Liver (tissue), 9 donors: Measurements from ENCODE around the gene COQ7. TPM values are rescaled to one million over a fixed set of nuclear protein-coding genes. Genes with fewer than 3 reads are reported as not detected.

ENCODE experiments used
- DNase-seq: peaks from one replicate; pipeline ENCODE4 v3.0.0-alpha.2; 2017; ENCODE audit warnings: low spot score
- H3K27ac ChIP-seq, 2 donors: one replicate each; pipeline ENCODE4 v1.7.0; 2013; ENCODE audit warnings: inconsistent platforms in 2 of 2, low read length in 2 of 2, control low read depth in 1 of 2, low read depth in 1 of 2, mild to moderate bottlenecking in 1 of 2
- H3K27me3 ChIP-seq, 4 donors: one replicate each; pipeline versions ENCODE4 v1.6.1 to v1.7.0; 2013; ENCODE audit warnings: low read length in 3 of 4, inconsistent platforms in 1 of 4, mild to moderate bottlenecking in 1 of 4, moderate library complexity in 1 of 4; ENCODE audit not compliant: control insufficient read depth in 4 of 4, insufficient read depth in 4 of 4
- H3K36me3 ChIP-seq, 4 donors: one replicate each; pipeline versions ENCODE4 v1.6.1 to v1.7.0; 2013; ENCODE audit warnings: low read length in 3 of 4, mild to moderate bottlenecking in 3 of 4, low read depth in 1 of 4, moderate library complexity in 1 of 4; ENCODE audit not compliant: control insufficient read depth in 4 of 4, insufficient read depth in 3 of 4
- H3K4me1 ChIP-seq, 4 donors: one replicate each; pipeline versions ENCODE4 v1.6.1 to v1.7.0; 2013; ENCODE audit warnings: low read length in 3 of 4, mild to moderate bottlenecking in 3 of 4, moderate library complexity in 1 of 4; ENCODE audit not compliant: control insufficient read depth in 4 of 4, insufficient read depth in 4 of 4
- H3K4me3 ChIP-seq, 3 donors: one replicate each; pipeline versions ENCODE4 v1.6.1 to v1.7.0; 2013; ENCODE audit warnings: low read length in 3 of 3, control low read depth in 1 of 3, low read depth in 1 of 3, mild to moderate bottlenecking in 1 of 3
- H3K9ac ChIP-seq, 2 donors: one replicate each; pipeline ENCODE4 v1.7.0; 2013; ENCODE audit warnings: low read length in 2 of 2, mild to moderate bottlenecking in 2 of 2, moderate library complexity in 2 of 2, control low read depth in 1 of 2, low read depth in 1 of 2
- H3K9me3 ChIP-seq, 4 donors: one replicate each; pipeline versions ENCODE4 v1.6.1 to v1.7.0; 2013; ENCODE audit warnings: low read length in 3 of 4; ENCODE audit not compliant: control insufficient read depth in 4 of 4
- ATF3 ChIP-seq: IDR thresholded peaks from 2 replicates; pipeline ENCODE4 v1.6.1; 2016; ENCODE audit warnings: antibody characterized with exemption
- CTCF ChIP-seq: fragments of 150-350 bp; IDR thresholded peaks from 2 replicates; pipeline ENCODE4 v1.5.1; 2017; ENCODE audit warnings: improper control_type of control experiment, low read depth, low read length; ENCODE audit not compliant: missing input control
- EGR1 ChIP-seq, 2 donors: IDR thresholded peaks; 2 replicates each; pipeline ENCODE4 v1.6.1; 2016 to 2018; ENCODE audit warnings: antibody characterized with exemption in 2 of 2, low read depth in 2 of 2
- FOXA1 ChIP-seq: IDR thresholded peaks from 2 replicates; pipeline ENCODE4 v1.6.1; 2016; ENCODE audit warnings: antibody characterized with exemption
- FOXA2 ChIP-seq: IDR thresholded peaks from 2 replicates; pipeline ENCODE4 v1.6.1; 2016; ENCODE audit warnings: antibody characterized with exemption
- GABPA ChIP-seq, 2 donors: IDR thresholded peaks in 1 of 2; conservative IDR thresholded peaks in 1 of 2; 2 replicates each; pipeline ENCODE4 v1.6.1; 2016; ENCODE audit warnings: antibody characterized with exemption in 2 of 2, mild to moderate bottlenecking in 1 of 2, moderate library complexity in 1 of 2
- HNF4A ChIP-seq, 2 donors: conservative IDR thresholded peaks; 2 replicates each; pipeline ENCODE4 v1.6.1; 2016; ENCODE audit warnings: antibody characterized with exemption in 2 of 2, mild to moderate bottlenecking in 2 of 2
- HNF4G ChIP-seq: IDR thresholded peaks from 2 replicates; pipeline ENCODE4 v1.6.1; 2016; ENCODE audit warnings: antibody characterized with exemption
- JUND ChIP-seq, 2 donors: IDR thresholded peaks; 2 replicates each; pipeline ENCODE4 v1.6.1; 2016; ENCODE audit warnings: antibody characterized with exemption in 2 of 2
- MAX ChIP-seq: IDR thresholded peaks from 2 replicates; pipeline ENCODE4 v1.6.1; 2016; ENCODE audit warnings: antibody characterized with exemption
- NR2F2 ChIP-seq: IDR thresholded peaks from 2 replicates; pipeline ENCODE4 v1.6.1; 2016; ENCODE audit warnings: antibody characterized with exemption
- RAD21 ChIP-seq, 2 donors: IDR thresholded peaks; 2 replicates each; pipeline ENCODE4 v1.6.1; 2016; ENCODE audit warnings: antibody characterized with exemption in 2 of 2, mild to moderate bottlenecking in 2 of 2
- RXRA ChIP-seq, 2 donors: IDR thresholded peaks; 2 replicates each; pipeline ENCODE4 v1.6.1; 2017 to 2018; ENCODE audit warnings: antibody characterized with exemption in 2 of 2, mild to moderate bottlenecking in 1 of 2
- SP1 ChIP-seq: IDR thresholded peaks from 2 replicates; pipeline ENCODE4 v1.6.1; 2018; ENCODE audit warnings: antibody characterized with exemption, mild to moderate bottlenecking
- TAF1 ChIP-seq: conservative IDR thresholded peaks from 2 replicates; pipeline ENCODE4 v1.6.1; 2016; ENCODE audit warnings: antibody characterized with exemption, mild to moderate bottlenecking
- YY1 ChIP-seq: IDR thresholded peaks from 2 replicates; pipeline ENCODE4 v1.6.1; 2016; ENCODE audit warnings: antibody characterized with exemption, mild to moderate bottlenecking
- ZBTB33 ChIP-seq: IDR thresholded peaks from 2 replicates; pipeline ENCODE4 v1.6.1; 2016; ENCODE audit warnings: antibody characterized with exemption
- WGBS: extraction: QIAGEN DNeasy Blood & Tissue Kit; methylation state at CpG from one replicate; pipeline ENCODE4 v1.1.7; 2013; 5-methylcytosine and 5-hydroxymethylcytosine counted together
- polyA plus RNA-seq, 2 donors: library from polyadenylated mRNA; stranded (reverse) in 1 of 2; unstranded in 1 of 2; fragments of 200-250 nt in 1 of 2; fragments of >200 nt in 1 of 2; fragmentation: Nextera tagmentation in 1 of 2; extraction: Ambion mirVana in 1 of 2; gene quantifications; one replicate each; pipeline versions ENCODE4 v1.2.1 to v1.2.3, GENCODE V29; 2013 to 2015
- total RNA-seq, 2 donors: library from RNA; depleted of rRNA; stranded (reverse); fragments of >200 nt; gene quantifications; one replicate each; pipeline ENCODE4 v1.2.3, GENCODE V29; 2014
- donor health status: healthy.
- donor health status: healthy.
- donor health status: healthy.
- donor health status: healthy.
- donor health status: healthy.

Gene COQ7
- total and polyA plus RNA-seq, 4 donors, result 5.3 to 10.8 (median 7.2) TPM

GRCh38 chr16:19118938-19119431, 51.6 kb downstream of the COQ7 start:
- 61% methylated on average over 6 of the region's 6 CpGs for WGBS
- Histone ChIP-seq H3K36me3 (peaks cover 0 to 5% (median 1%) of the 10 kb centered on the region in 4 donors), H3K4me1 (peaks cover 14 to 48% (median 35%) of the 10 kb centered on the region in 4 donors), H3K27me3 (no peaks in the 10 kb centered on the region), H3K9me3 (no peaks in the 10 kb centered on the region), H3K9ac (no peak overlapping the region), H3K27ac (peak overlapping the region; percentile 49 to 57), H3K4me3 (no peak overlapping the region)
- TF ChIP-seq EGR1 (IDR thresholded peaks at IDR 0.05; ENCODE audit: low read depth in 2 of 2) (no peak), YY1 (peak; percentile 25), JUND (IDR thresholded peaks at IDR 0.05) (peak; percentile 36 to 41)
- no peak for DNase-seq

- whole genome bisulfite sequencing, result 70% methylated on average over 5 of the region's 5 CpGs
- TF ChIP-seq ATF3, result no peak
- no peak for TF ChIP-seq RAD21 (IDR thresholded peaks at IDR 0.05)
- no peak for TF ChIP-seq HNF4G
- TF ChIP-seq FOXA1, result no peak
- no peak for TF ChIP-seq HNF4A (conservative IDR thresholded peaks at IDR 0.05)
- TF ChIP-seq JUND (IDR thresholded peaks at IDR 0.05), result no peak
- no peak for TF ChIP-seq NR2F2
- TF ChIP-seq TAF1, result no peak
- no peak for TF ChIP-seq MAX
- TF ChIP-seq CTCF, result no peak
- TF ChIP-seq FOXA2, result no peak
- TF ChIP-seq ZBTB33, result no peak
- TF ChIP-seq GABPA (IDR thresholded peaks at IDR 0.05 in 1 of 2, conservative IDR thresholded peaks at IDR 0.05 in 1 of 2), result no peak
- no peak for TF ChIP-seq SP1
- no peak for TF ChIP-seq YY1
- TF ChIP-seq RXRA (IDR thresholded peaks at IDR 0.05), result no peak
- TF ChIP-seq EGR1 (IDR thresholded peaks at IDR 0.05; ENCODE audit: low read depth in 2 of 2), result no peak
- Histone ChIP-seq H3K36me3 (peaks cover 0 to 5% (median 1%) of the 10 kb centered on the region in 4 donors), H3K27me3 (no peaks in the 10 kb centered on the region), H3K9me3 (no peaks in the 10 kb centered on the region), H3K4me1 (peaks cover 14 to 51% (median 32%) of the 10 kb centered on the region in 4 donors), H3K4me3 (no peak overlapping the region), H3K9ac (no peak overlapping the region), H3K27ac (peak overlapping the region; percentile 49 to 57)
- no peak for DNase-seq
These were observed 52.1 kb downstream of the COQ7 start for GRCh38 chr16:19119564-19119963.
